GM10266 (cell line): Measurements from ENCODE around the gene PSRC1.
A peak's percentile ranks its signal among the peaks of the same experiment; 100 is the strongest.

ENCODE experiments used
- DNase-seq: peaks from one replicate; pipeline ENCODE4 v3.0.0; 2012; ENCODE audit errors: extremely low spot score
- TF ChIP-seq, protein P1 (sequence below): IDR thresholded peaks from 2 replicates; pipeline ENCODE4 v1.5.1; 2012; ENCODE audit warnings: mild to moderate bottlenecking, low read depth; ENCODE audit not compliant: control insufficient read depth, insufficient read depth; ENCODE audit errors: missing control alignments

PSRC1 gene

DNA sequence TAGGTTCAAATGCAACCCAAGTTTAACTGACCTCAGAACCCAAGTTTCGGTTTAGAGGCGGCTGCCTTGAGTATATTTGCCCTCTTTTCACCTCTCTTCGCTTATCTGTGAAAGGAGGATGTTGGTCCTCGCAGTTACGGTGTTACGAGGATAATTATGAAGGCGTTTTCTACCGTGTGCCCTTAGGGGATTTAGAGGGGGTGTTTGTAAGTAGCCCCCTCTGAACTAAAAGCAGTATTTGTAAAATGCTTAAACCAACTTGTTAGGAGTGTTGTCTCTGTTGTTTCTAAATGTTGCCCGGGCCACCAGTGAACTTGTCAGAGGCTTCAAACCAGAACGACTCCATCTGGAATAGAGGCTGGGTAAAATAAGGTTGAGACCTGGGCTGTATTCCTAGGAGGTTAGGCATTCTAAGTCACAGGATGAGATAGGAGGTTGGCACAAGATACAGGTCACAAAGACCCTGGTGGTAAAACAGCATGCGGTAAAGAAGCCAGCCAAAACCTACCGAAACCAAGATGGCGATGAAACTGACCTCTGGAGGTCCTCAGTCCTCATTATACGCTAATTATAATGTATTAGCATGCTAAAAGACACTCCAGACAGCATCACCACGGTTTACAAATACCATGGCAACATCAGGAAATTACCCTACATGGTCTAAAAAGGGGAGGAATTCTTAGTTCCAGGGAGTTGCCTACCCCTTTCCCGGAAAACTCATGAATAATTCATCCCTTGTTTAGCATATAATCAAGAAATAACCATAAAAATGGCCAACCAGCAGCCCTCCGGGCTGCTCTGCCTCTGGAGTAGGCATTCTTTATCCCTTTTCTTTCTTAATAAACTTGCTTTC, 1.0 kb upstream of the PSRC1 start:
- peak; percentile 38 for DNase-seq
- TF ChIP-seq, protein P1, sequence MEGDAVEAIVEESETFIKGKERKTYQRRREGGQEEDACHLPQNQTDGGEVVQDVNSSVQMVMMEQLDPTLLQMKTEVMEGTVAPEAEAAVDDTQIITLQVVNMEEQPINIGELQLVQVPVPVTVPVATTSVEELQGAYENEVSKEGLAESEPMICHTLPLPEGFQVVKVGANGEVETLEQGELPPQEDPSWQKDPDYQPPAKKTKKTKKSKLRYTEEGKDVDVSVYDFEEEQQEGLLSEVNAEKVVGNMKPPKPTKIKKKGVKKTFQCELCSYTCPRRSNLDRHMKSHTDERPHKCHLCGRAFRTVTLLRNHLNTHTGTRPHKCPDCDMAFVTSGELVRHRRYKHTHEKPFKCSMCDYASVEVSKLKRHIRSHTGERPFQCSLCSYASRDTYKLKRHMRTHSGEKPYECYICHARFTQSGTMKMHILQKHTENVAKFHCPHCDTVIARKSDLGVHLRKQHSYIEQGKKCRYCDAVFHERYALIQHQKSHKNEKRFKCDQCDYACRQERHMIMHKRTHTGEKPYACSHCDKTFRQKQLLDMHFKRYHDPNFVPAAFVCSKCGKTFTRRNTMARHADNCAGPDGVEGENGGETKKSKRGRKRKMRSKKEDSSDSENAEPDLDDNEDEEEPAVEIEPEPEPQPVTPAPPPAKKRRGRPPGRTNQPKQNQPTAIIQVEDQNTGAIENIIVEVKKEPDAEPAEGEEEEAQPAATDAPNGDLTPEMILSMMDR, result no peak

DNA sequence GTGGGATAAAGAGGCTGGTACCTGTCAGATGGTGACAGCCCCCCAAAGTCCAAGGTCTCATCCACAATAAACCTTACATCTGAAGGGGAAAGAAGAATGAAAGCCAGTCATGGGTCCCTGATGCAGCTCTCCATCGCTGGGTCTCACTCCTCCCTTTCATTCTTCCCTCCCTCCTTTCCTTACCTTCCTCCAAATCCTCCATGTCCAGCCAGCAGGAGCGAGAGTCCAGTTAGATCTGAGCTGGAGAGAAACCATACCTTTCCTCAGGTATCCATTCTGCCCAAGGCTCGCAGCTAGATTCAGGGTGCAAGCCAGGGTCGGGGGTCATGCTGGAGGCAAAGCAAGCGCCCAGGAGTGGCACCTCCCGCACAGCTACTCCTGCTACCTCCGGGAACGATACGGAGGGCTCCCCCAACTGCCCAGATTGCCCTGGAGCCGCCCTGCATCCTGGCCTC, 421 bp downstream of the PSRC1 start:
- no peak for DNase-seq
- TF ChIP-seq, protein P1, result no peak

DNA sequence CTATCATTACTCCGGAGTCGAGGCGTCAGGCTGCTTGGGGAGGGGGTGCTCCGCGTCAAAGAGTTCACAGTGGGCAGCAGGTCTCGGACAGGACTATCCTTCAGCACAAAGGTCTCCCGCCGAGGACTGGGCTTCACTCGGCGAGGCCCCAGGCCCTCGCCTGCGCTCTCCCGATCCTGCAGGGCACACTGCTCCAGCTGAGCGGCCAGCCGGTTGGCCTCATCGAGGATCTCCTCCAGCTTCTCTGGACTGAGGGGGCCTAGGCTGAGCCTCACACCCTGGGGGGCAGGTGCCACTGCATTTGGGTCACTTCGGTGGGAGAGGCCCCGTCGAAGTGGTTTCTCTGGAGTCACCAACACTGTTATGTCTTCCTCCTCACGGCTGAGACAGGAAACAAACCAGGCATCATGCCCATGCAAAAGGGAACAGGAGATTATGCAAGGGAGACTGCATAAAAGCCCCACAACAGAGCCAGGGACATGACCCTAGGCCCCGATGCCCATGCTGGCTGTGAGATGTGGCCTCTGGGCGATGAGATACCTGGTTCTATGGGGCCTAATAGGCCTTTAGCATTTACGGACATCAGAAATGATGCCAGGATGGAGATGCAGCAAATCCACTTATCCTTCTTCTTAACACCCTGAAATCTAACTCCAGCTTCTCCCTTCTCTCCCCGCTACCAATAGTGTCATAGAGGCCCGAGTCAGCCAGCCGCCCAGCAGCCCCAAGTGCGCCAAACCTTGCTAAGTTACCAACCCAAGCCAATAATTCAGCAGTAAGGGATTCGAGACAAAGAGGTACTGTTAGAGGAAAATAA, 1.1 kb downstream of the PSRC1 start:
- TF ChIP-seq, protein P1, result no peak

DNA sequence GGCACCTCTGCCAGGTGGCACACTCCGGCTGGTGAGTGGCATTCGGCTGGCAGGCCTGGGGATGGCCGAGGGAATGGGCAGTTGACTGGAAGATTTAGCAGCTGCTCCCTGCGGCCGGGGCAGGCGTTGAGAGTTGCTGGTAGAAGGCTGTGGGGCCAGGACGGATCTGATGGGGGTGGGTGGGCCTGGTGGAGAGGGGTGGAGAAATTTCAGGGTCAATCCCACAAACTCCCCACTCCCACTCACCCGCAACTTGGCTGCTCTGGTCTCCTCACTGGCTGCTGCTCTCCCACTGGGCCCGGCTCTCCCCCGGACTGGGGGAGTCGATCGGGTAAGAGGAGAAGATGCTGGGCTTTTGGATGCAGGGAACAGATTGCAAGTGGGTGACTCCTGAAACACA, 2.1 kb downstream of the PSRC1 start:
- TF ChIP-seq, protein P1, result no peak
- DNase-seq, result no peak

More for the DNA sequence above, 1.1 kb downstream of the PSRC1 start:
- DNase-seq, result no peak

DNA sequence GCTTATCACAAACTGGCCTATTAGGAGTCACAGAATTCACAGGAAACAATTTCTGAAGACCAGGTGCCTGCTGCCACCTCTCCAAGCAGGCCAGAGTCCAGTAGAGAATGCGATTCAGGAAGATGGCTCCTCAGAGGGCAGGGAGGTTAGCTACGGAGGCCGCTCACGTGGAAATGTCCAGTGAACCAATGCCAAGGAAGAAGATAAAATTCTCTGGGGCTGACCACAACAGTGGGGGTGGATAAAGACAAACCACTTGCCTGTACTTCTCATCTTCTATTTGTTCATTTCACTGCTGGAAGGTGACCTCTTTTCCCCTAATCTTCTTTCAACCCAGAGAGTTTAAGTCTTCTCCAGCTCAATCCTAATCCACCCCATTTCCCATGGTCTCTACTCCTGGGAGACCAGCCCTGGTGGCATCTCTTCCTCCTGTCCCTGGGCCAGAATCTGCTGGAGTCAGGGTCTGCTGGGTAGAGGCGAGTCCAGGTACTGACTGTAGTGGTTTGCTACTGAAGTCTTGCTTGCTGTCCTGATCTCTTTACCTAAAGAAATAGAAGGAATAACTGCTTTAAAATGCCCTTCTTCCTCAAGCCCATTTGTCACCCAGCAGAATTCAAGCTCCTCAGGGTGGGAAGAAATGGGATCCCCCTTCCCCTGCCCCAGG, 3.2 kb downstream of the PSRC1 start:
- TF ChIP-seq, protein P1, result no peak
- no peak for DNase-seq

DNA sequence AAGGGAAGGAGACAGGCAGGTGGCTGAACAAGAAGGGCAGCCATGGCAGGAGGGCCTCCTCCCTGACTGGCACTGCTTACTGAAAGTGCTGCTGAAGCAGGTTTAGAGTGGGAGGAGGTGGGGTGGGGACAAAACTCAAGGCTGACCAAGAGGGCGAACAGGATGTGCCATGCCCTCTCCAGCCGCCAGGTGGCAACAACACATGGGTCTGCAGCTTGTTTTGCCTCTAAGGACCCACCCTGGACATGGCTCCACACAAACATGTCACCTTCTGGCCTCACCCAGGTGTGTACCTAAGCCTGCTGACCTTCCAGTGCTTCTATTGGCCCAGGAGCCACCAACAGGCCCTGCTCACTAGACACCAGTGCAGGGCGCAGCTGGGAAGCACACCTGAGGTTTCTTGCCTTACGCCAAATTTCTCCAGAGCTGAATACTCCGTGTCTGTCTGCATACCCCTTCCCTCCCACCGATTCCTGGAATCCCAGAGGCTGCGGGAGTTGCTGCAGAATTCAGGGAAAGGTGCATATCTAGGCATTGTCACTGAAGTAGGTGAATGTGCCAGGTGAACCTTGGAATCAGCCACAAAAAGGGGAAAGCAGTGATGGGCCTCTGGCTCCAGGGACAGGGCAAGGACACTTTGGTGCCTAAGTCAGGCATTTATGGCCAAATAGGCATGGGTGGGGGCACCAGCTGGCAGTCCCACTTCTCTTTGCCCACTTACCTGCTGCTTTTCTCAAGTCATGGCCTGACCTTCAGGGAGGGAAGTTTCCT, 5.3 kb downstream of the PSRC1 start:
- peak; percentile 90 for DNase-seq
- TF ChIP-seq, protein P1, result peak; percentile 87
